Mesenchymal stem cell (in vitro differentiated cells and primary cell): Measurements from ENCODE around the gene AFAP1.

ENCODE experiments used
- DNase-seq: peaks from one replicate; pipeline ENCODE4 v3.0.0-alpha.2; 2013
- H2AFZ ChIP-seq: one replicate; pipeline ENCODE4 v1.6.1; 2013; ENCODE audit warnings: low read depth, mild to moderate bottlenecking, control low read depth, inconsistent platforms, low read length, moderate library complexity
- H2AK5ac ChIP-seq: 2 replicates; pipeline ENCODE4 v1.6.1; 2013; ENCODE audit warnings: low read length, moderate library complexity, mild to moderate bottlenecking, inconsistent platforms; ENCODE audit not compliant: severe bottlenecking
- H2BK120ac ChIP-seq: one replicate; pipeline ENCODE4 v1.6.1; 2013; ENCODE audit warnings: low read depth, mild to moderate bottlenecking, inconsistent platforms, low read length, moderate library complexity
- H2BK12ac ChIP-seq, 2 experiments: one replicate each; pipeline ENCODE4 v1.6.1; 2013; ENCODE audit warnings: inconsistent platforms in 2 of 2, low read length in 2 of 2, mild to moderate bottlenecking in 2 of 2, moderate library complexity in 2 of 2, control low read depth in 1 of 2
- H2BK15ac ChIP-seq: one replicate; pipeline ENCODE4 v1.6.1; 2013; ENCODE audit warnings: mild to moderate bottlenecking, low read depth, inconsistent platforms; ENCODE audit not compliant: poor library complexity, severe bottlenecking
- H2BK5ac ChIP-seq: 2 replicates; pipeline ENCODE4 v1.6.1; 2013; ENCODE audit warnings: low read depth, mild to moderate bottlenecking, low read length, control low read depth, inconsistent platforms; ENCODE audit not compliant: poor library complexity, severe bottlenecking
- H3K14ac ChIP-seq, 2 experiments: one replicate each; pipeline ENCODE4 v1.6.1; 2013; ENCODE audit warnings: inconsistent platforms in 2 of 2, low read length in 2 of 2, control low read depth in 1 of 2, mild to moderate bottlenecking in 1 of 2, moderate library complexity in 1 of 2
- H3K18ac ChIP-seq, 2 experiments: one replicate each; pipeline ENCODE4 v1.6.1; 2013; ENCODE audit warnings: inconsistent platforms in 2 of 2, low read length in 2 of 2, control low read depth in 1 of 2, low read depth in 1 of 2, mild to moderate bottlenecking in 1 of 2
- H3K23ac ChIP-seq, 2 experiments: one replicate each; pipeline ENCODE4 v1.6.1; 2013; ENCODE audit warnings: inconsistent platforms in 2 of 2, low read length in 2 of 2, mild to moderate bottlenecking in 2 of 2, moderate library complexity in 2 of 2, control low read depth in 1 of 2
- H3K27ac ChIP-seq: 2 replicates; pipeline ENCODE4 v1.5.1; 2013; ENCODE audit warnings: mild to moderate bottlenecking, moderate library complexity, low read length, control low read depth, inconsistent platforms; ENCODE audit not compliant: poor library complexity, severe bottlenecking
- H3K27me3 ChIP-seq, 2 experiments: 2 replicates each; pipeline versions ENCODE4 v1.6.1 to v1.7.0; 2013; ENCODE audit warnings: low read length in 2 of 2, mild to moderate bottlenecking in 2 of 2, moderate library complexity in 2 of 2, control low read depth in 1 of 2, inconsistent platforms in 1 of 2; ENCODE audit not compliant: control insufficient read depth in 1 of 2, insufficient read depth in 1 of 2
- H3K36me3 ChIP-seq, 2 experiments: 2 replicates each; pipeline versions ENCODE4 v1.6.1 to v1.7.0; 2013; ENCODE audit warnings: low read length in 2 of 2, control low read depth in 1 of 2, inconsistent platforms in 1 of 2, low read depth in 1 of 2, mild to moderate bottlenecking in 1 of 2; ENCODE audit not compliant: insufficient read depth in 2 of 2, control insufficient read depth in 1 of 2
- H3K4ac ChIP-seq, 2 experiments: one replicate each; pipeline ENCODE4 v1.6.1; 2013; ENCODE audit warnings: inconsistent platforms in 2 of 2, low read length in 2 of 2, mild to moderate bottlenecking in 2 of 2, moderate library complexity in 2 of 2, control low read depth in 1 of 2, low read depth in 1 of 2
- H3K4me1 ChIP-seq: 2 replicates; pipeline ENCODE4 v1.6.1; 2013; ENCODE audit warnings: low read depth, low read length, control low read depth; ENCODE audit not compliant: control insufficient read depth, insufficient read depth
- H3K4me2 ChIP-seq: 2 replicates; pipeline ENCODE4 v1.6.1; 2013; ENCODE audit warnings: low read length, mild to moderate bottlenecking, inconsistent platforms; ENCODE audit not compliant: poor library complexity, severe bottlenecking
- H3K4me3 ChIP-seq, 2 experiments: 2 replicates each; pipeline versions ENCODE4 v1.5.1 to v1.7.0; 2013; ENCODE audit warnings: low read length in 2 of 2, mild to moderate bottlenecking in 2 of 2, control low read depth in 1 of 2, low read depth in 1 of 2; ENCODE audit not compliant: insufficient read depth in 1 of 2
- H3K79me1 ChIP-seq: replicated peaks from 2 replicates; pipeline ENCODE4 v1.6.1; 2013; ENCODE audit warnings: mild to moderate bottlenecking, control low read depth, low read length, inconsistent platforms; ENCODE audit not compliant: poor library complexity, severe bottlenecking
- H3K9ac ChIP-seq: 2 replicates; pipeline ENCODE4 v1.7.0; 2013; ENCODE audit warnings: mild to moderate bottlenecking, low read length, moderate library complexity
- H3K9me3 ChIP-seq: 2 replicates; pipeline ENCODE4 v1.7.0; 2013; ENCODE audit warnings: mild to moderate bottlenecking, low read length; ENCODE audit not compliant: control insufficient read depth
- H4K8ac ChIP-seq: one replicate; pipeline ENCODE4 v1.6.1; 2013; ENCODE audit warnings: inconsistent platforms, mild to moderate bottlenecking, low read length, moderate library complexity
- H4K91ac ChIP-seq: one replicate; pipeline ENCODE4 v1.6.1; 2013; ENCODE audit warnings: mild to moderate bottlenecking, low read length, inconsistent platforms
- WGBS: methylation state at CpG from one replicate; pipeline ENCODE4 v1.1.7; 2013; ENCODE audit warnings: mixed read lengths; 5-methylcytosine and 5-hydroxymethylcytosine counted together

AFAP1 gene

DNA sequence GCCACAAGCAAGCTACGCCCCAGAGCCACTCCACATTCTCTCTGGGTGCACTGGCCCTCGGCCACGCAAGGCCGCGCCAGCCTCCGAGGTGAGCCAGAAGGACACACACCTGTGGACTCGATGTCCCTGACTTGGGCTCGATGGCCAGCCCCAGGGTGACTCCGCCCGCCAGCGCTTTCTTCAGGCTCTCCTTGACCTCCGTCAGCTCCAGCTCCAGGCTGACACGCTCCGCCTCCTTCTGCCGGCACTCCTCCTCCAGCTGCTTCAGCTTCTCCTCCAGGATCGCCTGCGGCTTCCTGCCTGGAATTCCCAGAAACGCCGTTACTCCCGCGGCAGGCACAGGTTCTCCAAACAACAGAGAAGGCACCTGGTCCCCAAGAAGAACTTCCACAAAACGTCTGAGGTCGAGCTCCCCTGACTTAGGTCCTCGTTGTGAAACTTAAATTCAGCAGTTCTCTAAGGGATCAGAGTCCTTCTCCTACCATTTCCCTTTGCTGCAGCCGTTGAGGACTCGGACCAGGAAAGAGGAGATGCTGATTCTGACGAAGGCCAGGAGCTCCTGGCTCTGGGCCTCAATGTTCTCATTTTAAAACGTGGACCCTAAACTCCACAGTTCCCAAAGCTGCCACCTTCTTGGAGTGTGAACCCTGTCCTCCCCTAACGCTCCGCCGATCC, 166.8 kb downstream of the AFAP1 start:
- Histone ChIP-seq H3K23ac (no peak overlapping the region), H3K4me1 (peaks cover 6% of the 10 kb centered on the region), H2AFZ (no peak overlapping the region), H4K91ac (no peak overlapping the region), H4K8ac (no peak overlapping the region), H2BK5ac (no peak overlapping the region), H3K9me3 (no peaks in the 10 kb centered on the region), H3K79me1 (peaks cover 59% of the 10 kb centered on the region), H2AK5ac (no peak overlapping the region), H3K4me3 (no peak overlapping the region), H3K4ac (no peak overlapping the region), H3K4me2 (no peak overlapping the region), H2BK15ac (no peak overlapping the region), H3K18ac (no peak overlapping the region), H3K27me3 (no peaks in the 10 kb centered on the region), H3K9ac (no peak overlapping the region), H2BK12ac (no peak overlapping the region), H3K27ac (no peak overlapping the region), H3K14ac (no peak overlapping the region), H2BK120ac (no peak overlapping the region), H3K36me3 (peaks cover 86 to 100% of the 10 kb centered on the region in 2 experiments)
- no peak for DNase-seq
- 91% methylated on average over 31 of the region's 31 CpGs for WGBS

GRCh38 chr4:7771541-7772507, 167.8 kb downstream of the AFAP1 start:
- no peak overlapping the region for H3K4me3 ChIP-seq
- peaks cover 58% of the 10 kb centered on the region for H3K79me1 ChIP-seq
- 94% methylated on average over 23 of the region's 26 CpGs for WGBS

GRCh38 chr4:7771056-7771455, 168.6 kb downstream of the AFAP1 start:
- Histone ChIP-seq H2BK120ac (no peak overlapping the region), H2AK5ac (no peak overlapping the region), H3K18ac (no peak overlapping the region), H4K91ac (no peak overlapping the region), H3K79me1 (peaks cover 60% of the 10 kb centered on the region), H3K27me3 (no peaks in the 10 kb centered on the region), H3K4me3 (no peak overlapping the region), H2BK5ac (no peak overlapping the region), H3K9me3 (no peaks in the 10 kb centered on the region), H3K4me2 (no peak overlapping the region), H3K14ac (no peak overlapping the region), H3K4ac (no peak overlapping the region), H3K27ac (no peak overlapping the region), H3K23ac (no peak overlapping the region), H3K4me1 (peaks cover 6% of the 10 kb centered on the region), H3K9ac (no peak overlapping the region), H3K36me3 (peaks cover 90 to 100% of the 10 kb centered on the region in 2 experiments), H2BK15ac (no peak overlapping the region), H2BK12ac (no peak overlapping the region), H2AFZ (no peak overlapping the region), H4K8ac (no peak overlapping the region)
- 90% methylated on average over 5 of the region's 6 CpGs for WGBS
- DNase-seq: no peak

More at GRCh38 chr4:7771541-7772507, 167.8 kb downstream of the AFAP1 start:
- Histone ChIP-seq H3K4ac (no peak overlapping the region), H3K14ac (no peak overlapping the region), H2AK5ac (no peak overlapping the region), H3K9me3 (no peaks in the 10 kb centered on the region), H3K23ac (no peak overlapping the region), H3K18ac (no peak overlapping the region), H2BK5ac (no peak overlapping the region), H4K91ac (no peak overlapping the region), H2BK120ac (no peak overlapping the region), H3K4me2 (no peak overlapping the region), H3K9ac (no peak overlapping the region), H3K4me1 (peaks cover 6% of the 10 kb centered on the region), H2AFZ (no peak overlapping the region), H3K27ac (no peak overlapping the region), H3K27me3 (no peaks in the 10 kb centered on the region), H3K36me3 (peaks cover 87 to 100% of the 10 kb centered on the region in 2 experiments), H4K8ac (no peak overlapping the region), H2BK15ac (no peak overlapping the region), H2BK12ac (no peak overlapping the region)
- DNase-seq: no peak
